Panc1 (cell line): Measurements from ENCODE around the gene MAP3K4. TPM values are rescaled to one million over a fixed set of nuclear protein-coding genes. Genes with fewer than 3 reads are reported as not detected.

Experiments used
- ATAC-seq: fragments of 200-7000 bp; cut with Tn5 transposase; 2 replicates; pipeline ENCODE4 v1.9.1; 2020; ENCODE audit warnings: mild to moderate bottlenecking, moderate library complexity
- BruUV-seq: library from RNA; stranded (reverse); fragments of 400-500 nt; replicated peaks from 2 replicates; lab custom pipeline; 2021; lab: Mats Ljungman, UMichigan
- CTCF ChIA-PET: fragments of 300-600 bp; sonication (Branson Sonifier 250); formaldehyde crosslinking; loops from one replicate; lab custom pipeline; 2022; ENCODE audit warnings: antibody characterized with exemption; lab: Charles Lee
- POLR2A ChIA-PET: fragments of 300-600 bp; sonication (Branson Sonifier 250); formaldehyde crosslinking; loops from one replicate; lab custom pipeline; 2022; ENCODE audit warnings: antibody characterized with exemption; lab: Charles Lee
- DNase-seq: peaks from one replicate; pipeline ENCODE4 v3.0.0-alpha.2; 2010; ENCODE audit warnings: low read depth, low spot score
- H3K27ac ChIP-seq: 2 replicates; pipeline ENCODE4 v1.5.1; 2011; ENCODE audit warnings: mild to moderate bottlenecking, low read length, inconsistent platforms
- H3K27me3 ChIP-seq: fragments of 200-500 bp; sonication (Bioruptor generic); 2 replicates; pipeline ENCODE4 v1.6.0; 2014; ENCODE audit warnings: low read length, inconsistent platforms; ENCODE audit not compliant: control insufficient read depth, insufficient read depth
- H3K36me3 ChIP-seq: fragments of 200-500 bp; sonication (Bioruptor generic); 2 replicates; pipeline ENCODE4 v1.5.1; 2014; ENCODE audit warnings: inconsistent platforms, mild to moderate bottlenecking, low read length, moderate library complexity; ENCODE audit not compliant: control insufficient read depth, insufficient read depth
- H3K4me1 ChIP-seq: 2 replicates; pipeline ENCODE4 v1.5.1; 2011; ENCODE audit warnings: inconsistent platforms, mild to moderate bottlenecking, low read length, moderate library complexity; ENCODE audit not compliant: control insufficient read depth, insufficient read depth
- H3K4me3 ChIP-seq, 2 experiments: 2 replicates each; pipeline ENCODE4 v1.5.1; 2011 to 2012; ENCODE audit warnings: low read depth in 2 of 2, low read length in 2 of 2, mild to moderate bottlenecking in 2 of 2, inconsistent platforms in 1 of 2, moderate library complexity in 1 of 2
- H3K9me3 ChIP-seq: fragments of 200-500 bp; sonication (Bioruptor generic); 2 replicates; pipeline ENCODE4 v1.5.1; 2014; ENCODE audit warnings: low read depth, mild to moderate bottlenecking, inconsistent platforms, low read length, moderate library complexity; ENCODE audit not compliant: control insufficient read depth, insufficient read depth
- POLR2AphosphoS5 ChIP-seq: IDR thresholded peaks from 2 replicates; pipeline ENCODE4 v1.6.1; 2012; ENCODE audit warnings: mild to moderate bottlenecking, low read depth, low read length, moderate library complexity
- SIN3A ChIP-seq: IDR thresholded peaks from 2 replicates; pipeline ENCODE4 v1.6.1; 2012; ENCODE audit warnings: low read depth, mild to moderate bottlenecking, low read length, moderate library complexity, borderline replicate concordance; ENCODE audit not compliant: insufficient read depth
- TCF7L2 ChIP-seq: IDR thresholded peaks from 2 replicates; pipeline ENCODE4 v1.6.1; 2011; ENCODE audit warnings: mild to moderate bottlenecking, low read depth, low read length, inconsistent platforms
- in situ Hi-C: cut with HindIII; loops from 2 replicates; pipeline ENCODE4 v1.10.0; 2016; ENCODE audit warnings: low sequenced_read_pairs, low pct_unique_long_range_greater_than_20kb
- intact Hi-C: fragments of 100-400 bp; cut with micrococcal nuclease; formaldehyde crosslinking; loops from one replicate; pipeline ENCODE4 v1.10.0; 2022; ENCODE audit not compliant: unreplicated experiment
- total RNA-seq: library from RNA; stranded (reverse); gene quantifications from one replicate; pipeline ENCODE4 v1.2.1, GENCODE V29; 2021; ENCODE audit not compliant: unreplicated experiment
- TF ChIP-seq, protein P1 (sequence below), 2 experiments: IDR thresholded peaks; 2 replicates each; pipeline ENCODE4 v1.6.1; 2011 to 2012; ENCODE audit warnings: low read depth in 2 of 2, control low read depth in 1 of 2, low read length in 1 of 2, mild to moderate bottlenecking in 1 of 2, moderate library complexity in 1 of 2; ENCODE audit not compliant: insufficient read depth in 1 of 2
- TF ChIP-seq, protein P2 (sequence below): fragments of 450-650 bp; IDR thresholded peaks from 2 replicates; pipeline ENCODE4 v1.5.1; 2017; ENCODE audit warnings: mild to moderate bottlenecking

Gene MAP3K4
- total RNA-seq, 1 experiment from 2014 or later = 49.3 TPM

DNA sequence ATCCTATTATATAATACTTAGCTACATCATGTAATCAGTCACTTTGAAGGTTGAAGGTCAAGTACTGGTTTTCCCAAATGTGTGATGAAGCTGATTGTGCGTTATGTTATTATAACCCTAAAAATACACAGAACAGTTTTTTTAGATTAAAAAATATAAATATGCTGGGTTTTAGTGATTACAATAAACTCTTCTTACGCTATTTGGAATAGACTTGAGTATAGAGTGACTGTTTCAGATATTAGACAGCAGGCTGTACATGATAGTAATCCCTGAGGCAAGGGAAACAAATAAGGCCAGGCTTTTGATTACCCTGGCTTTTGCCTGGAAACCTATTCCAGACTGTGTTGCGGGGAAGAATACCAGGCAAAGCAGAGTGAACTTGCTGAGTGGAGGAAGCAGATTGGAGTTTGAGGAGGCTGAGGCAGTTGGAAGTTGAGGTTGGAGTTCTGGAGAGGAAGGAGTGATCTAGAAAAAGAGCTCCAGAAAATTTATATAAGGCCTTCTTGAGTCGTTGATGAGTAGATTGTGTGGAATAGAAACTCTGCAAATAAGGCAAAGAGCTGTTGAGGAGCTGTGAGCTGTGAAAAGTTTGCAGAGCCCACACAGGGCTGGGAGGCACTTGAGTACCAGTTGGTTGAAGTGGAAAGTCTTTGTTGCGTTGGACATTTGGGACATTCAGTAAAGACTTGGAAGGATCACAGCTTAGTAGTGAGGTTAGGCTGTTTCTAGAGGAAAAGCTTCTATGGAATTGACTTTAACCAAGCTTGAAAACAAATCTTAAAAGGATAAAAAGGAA, 26.4 kb downstream of the MAP3K4 start:
- DNase-seq (no peak), ATAC-seq (no peak)
- no peak overlapping the region for H3K27ac ChIP-seq
- no peaks in the 10 kb centered on the region for H3K9me3 ChIP-seq
- H3K4me1 ChIP-seq = no peaks in the 10 kb centered on the region
- intact Hi-C loops = no loop called here
- BruUV-seq = no TSS peak
- no peak overlapping the region for H3K4me3 ChIP-seq
- POLR2A ChIA-PET = no interaction called here
- H3K36me3 ChIP-seq = no peaks in the 10 kb centered on the region
- no peaks in the 10 kb centered on the region for H3K27me3 ChIP-seq
- in situ Hi-C loops = no loop called here
- TF ChIP-seq TCF7L2 (no peak), SIN3A (no peak), POLR2AphosphoS5 (no peak)
- TF ChIP-seq, protein P1, sequence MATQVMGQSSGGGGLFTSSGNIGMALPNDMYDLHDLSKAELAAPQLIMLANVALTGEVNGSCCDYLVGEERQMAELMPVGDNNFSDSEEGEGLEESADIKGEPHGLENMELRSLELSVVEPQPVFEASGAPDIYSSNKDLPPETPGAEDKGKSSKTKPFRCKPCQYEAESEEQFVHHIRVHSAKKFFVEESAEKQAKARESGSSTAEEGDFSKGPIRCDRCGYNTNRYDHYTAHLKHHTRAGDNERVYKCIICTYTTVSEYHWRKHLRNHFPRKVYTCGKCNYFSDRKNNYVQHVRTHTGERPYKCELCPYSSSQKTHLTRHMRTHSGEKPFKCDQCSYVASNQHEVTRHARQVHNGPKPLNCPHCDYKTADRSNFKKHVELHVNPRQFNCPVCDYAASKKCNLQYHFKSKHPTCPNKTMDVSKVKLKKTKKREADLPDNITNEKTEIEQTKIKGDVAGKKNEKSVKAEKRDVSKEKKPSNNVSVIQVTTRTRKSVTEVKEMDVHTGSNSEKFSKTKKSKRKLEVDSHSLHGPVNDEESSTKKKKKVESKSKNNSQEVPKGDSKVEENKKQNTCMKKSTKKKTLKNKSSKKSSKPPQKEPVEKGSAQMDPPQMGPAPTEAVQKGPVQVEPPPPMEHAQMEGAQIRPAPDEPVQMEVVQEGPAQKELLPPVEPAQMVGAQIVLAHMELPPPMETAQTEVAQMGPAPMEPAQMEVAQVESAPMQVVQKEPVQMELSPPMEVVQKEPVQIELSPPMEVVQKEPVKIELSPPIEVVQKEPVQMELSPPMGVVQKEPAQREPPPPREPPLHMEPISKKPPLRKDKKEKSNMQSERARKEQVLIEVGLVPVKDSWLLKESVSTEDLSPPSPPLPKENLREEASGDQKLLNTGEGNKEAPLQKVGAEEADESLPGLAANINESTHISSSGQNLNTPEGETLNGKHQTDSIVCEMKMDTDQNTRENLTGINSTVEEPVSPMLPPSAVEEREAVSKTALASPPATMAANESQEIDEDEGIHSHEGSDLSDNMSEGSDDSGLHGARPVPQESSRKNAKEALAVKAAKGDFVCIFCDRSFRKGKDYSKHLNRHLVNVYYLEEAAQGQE (IDR thresholded peaks at IDR 0.05; ENCODE audit: insufficient read depth in 1 of 2, low read depth in 2 of 2, low read length in 1 of 2) = no peak
- TF ChIP-seq, protein P2, sequence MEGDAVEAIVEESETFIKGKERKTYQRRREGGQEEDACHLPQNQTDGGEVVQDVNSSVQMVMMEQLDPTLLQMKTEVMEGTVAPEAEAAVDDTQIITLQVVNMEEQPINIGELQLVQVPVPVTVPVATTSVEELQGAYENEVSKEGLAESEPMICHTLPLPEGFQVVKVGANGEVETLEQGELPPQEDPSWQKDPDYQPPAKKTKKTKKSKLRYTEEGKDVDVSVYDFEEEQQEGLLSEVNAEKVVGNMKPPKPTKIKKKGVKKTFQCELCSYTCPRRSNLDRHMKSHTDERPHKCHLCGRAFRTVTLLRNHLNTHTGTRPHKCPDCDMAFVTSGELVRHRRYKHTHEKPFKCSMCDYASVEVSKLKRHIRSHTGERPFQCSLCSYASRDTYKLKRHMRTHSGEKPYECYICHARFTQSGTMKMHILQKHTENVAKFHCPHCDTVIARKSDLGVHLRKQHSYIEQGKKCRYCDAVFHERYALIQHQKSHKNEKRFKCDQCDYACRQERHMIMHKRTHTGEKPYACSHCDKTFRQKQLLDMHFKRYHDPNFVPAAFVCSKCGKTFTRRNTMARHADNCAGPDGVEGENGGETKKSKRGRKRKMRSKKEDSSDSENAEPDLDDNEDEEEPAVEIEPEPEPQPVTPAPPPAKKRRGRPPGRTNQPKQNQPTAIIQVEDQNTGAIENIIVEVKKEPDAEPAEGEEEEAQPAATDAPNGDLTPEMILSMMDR = no peak
- CTCF ChIA-PET = no interaction called here

DNA sequence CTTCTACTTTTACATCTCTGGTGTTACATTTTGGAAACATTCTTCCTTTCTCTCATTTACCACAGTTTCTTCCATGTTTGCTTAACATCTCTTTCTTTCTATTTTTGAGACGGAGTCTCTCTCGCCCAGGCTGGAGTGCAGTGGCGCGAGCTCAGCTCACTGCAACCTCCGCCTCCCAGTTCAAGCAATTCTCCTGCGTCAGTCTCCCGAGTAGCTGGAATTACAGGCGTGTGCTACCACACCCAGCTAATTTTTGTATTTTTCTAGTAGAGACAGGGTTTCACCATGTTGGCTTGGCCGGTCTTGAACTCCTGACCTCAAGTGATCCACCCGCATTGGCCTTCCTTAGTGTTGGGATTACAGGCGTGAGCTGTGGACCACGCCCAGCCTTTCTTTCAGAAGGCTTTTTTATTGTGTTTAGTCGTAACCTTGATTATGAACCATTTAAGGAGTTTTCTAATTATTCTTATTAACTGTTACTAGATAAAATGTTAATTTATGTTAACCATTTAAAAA, 27.8 kb downstream of the MAP3K4 start:
- DNase-seq = no peak
- Histone ChIP-seq H3K36me3 (no peaks in the 10 kb centered on the region), H3K9me3 (no peaks in the 10 kb centered on the region), H3K4me3 (no peak overlapping the region), H3K27ac (no peak overlapping the region), H3K4me1 (no peaks in the 10 kb centered on the region), H3K27me3 (no peaks in the 10 kb centered on the region)
- ATAC-seq = no peak
- intact Hi-C loops (no loop called here), in situ Hi-C loops (no loop called here)
- BruUV-seq = no TSS peak
- CTCF ChIA-PET = no interaction called here
- POLR2A ChIA-PET = no interaction called here
- no peak for TF ChIP-seq SIN3A
- TF ChIP-seq TCF7L2 = no peak
- TF ChIP-seq, protein P1 (IDR thresholded peaks at IDR 0.05; ENCODE audit: insufficient read depth in 1 of 2, low read depth in 2 of 2, low read length in 1 of 2) = no peak
- TF ChIP-seq, protein P2 = no peak
- no peak for TF ChIP-seq POLR2AphosphoS5
